Stimulated activated CD4-positive, alpha-beta T cell treated with anti-CD3 and anti-CD28 coated beads, Interleukin-15, amount 100 ng/mL, for 24 hours (primary cell): ENCODE measurements around the gene COL28A1.
"Not testable (repeated sequence)": the region's sequence is repeated elsewhere in the genome, so short reads cannot be mapped to it uniquely, and the experiment has no call there.

Experiments used
- DNase-seq: peaks from one replicate; pipeline ENCODE4 v3.0.0-alpha.2; 2020

COL28A1 gene

DNA sequence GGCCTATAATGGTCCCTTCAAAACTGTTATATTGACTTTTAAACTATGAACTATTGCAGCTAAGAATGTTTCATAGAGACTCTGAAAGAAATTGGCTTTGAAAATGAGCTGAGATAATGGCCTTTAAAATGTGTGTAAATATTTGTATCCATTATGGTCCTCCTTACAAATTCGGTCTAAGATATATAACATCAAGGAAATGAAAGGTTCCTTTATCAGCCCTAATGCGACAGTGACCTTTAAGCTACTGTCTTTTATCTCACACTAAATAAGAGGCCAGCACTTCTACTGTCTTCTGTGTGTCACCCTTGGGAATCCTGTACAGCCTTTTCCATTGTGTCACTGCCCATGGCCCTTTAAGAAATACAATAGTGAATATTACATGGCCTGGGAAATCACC, 19.5 kb downstream of the COL28A1 start:
- no peak for DNase-seq

DNA sequence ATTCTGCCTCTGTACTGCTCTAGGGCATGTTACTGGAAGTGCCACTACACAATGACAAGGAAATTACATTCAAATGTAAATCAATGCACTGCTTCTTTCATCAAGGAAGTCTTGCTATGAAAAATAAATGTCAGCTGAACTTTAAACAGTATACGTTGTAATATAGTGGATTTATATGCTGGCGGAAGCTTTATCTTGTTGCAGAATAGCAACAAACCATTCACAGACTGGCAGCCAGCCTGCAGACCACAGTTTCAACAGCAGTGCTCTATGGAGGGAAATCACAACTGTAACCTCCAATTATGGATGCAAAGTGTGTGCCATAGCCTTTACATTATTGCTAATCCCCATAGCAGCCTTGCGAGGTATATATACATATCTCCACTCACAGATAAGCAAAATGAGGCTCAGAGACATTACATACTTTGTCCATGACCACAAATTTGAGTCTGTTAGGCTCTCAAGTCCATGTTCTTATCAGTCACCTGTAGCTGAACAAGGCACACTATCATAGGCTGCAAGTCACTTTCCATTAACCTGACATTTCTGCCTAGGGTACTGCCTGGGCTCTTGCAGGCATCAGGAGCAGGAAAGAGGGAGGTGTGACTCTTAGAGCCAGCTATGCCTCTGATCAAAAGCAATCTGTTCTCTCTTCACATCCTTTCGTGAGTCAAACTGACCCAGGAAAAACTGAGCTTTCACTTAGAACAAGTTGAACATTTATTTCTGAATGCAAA, 22.6 kb downstream of the COL28A1 start:
- DNase-seq: no peak

DNA sequence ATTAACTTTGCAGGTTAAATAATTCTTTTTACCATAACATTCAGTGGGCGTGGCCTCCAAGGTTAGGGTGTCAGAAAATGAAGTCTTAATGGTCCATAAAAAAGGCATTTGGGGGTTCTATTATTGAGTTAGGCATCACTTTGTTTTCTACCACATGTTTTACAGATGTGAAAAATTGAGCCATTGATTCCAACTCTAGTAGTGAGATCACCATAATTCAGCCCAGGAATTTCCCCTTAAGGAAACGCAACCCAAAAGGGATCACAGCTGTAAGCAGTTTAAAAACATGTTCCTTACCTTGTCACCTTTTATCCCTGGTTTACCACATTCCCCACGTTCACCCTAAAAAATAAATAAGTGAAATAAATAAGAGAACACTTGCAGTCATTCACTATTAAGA, 24.9 kb downstream of the COL28A1 start:
- no peak for DNase-seq

DNA sequence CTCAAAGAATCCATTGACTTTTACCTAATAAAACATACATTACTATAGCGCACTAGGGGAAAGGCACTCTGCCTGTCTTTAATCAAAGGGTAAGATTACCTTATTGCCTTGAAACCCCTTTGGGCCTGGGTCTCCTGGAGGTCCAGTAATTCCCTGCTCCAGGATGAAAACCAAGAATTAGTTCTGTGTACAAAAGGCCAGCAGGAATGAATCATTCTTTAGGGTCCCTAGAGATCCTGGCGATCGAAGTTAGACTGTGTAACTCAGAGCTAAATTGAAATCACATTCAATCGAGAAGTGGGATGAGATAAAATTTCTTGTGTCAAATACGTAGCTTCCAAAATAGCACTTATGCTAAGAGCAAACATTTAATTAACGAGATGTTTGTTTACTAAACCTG, 29.8 kb downstream of the COL28A1 start:
- no peak for DNase-seq

DNA sequence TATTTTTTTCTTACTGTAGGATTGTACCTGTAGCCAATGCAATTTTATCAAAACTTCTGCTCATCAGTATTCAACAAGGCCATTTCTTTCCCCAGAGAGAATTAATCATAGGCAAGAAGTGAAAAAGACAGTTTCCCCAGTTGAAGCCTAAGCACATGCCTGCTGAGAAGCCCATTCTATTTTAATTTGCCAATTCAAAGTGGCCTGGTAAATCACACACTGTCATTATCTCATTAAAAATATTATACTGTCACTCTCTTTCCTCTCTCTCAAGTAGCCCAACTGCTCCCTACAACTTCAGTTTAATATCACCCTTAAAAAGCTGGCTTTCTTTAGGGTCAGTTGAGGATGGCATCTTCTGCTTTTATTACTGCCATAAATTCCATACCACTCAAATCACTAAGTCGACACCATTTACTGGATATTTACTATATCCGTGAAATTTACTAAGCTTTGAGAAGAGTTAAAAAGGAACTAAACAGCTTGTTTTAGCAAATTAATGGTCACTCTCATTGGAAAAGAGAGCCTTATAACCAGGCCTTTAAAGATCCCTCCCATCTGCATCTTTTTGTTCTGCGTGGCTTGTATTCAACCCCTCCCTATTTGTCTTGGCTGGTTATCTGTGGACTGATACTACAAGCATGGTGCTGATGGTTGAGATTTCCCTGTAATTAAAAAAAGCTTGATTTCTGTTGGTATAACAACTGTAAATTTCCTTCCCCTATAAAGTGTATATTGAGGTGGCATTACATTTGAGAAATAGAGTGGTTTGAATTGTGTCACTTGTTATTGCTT, 30.6 kb downstream of the COL28A1 start:
- DNase-seq: no peak

DNA sequence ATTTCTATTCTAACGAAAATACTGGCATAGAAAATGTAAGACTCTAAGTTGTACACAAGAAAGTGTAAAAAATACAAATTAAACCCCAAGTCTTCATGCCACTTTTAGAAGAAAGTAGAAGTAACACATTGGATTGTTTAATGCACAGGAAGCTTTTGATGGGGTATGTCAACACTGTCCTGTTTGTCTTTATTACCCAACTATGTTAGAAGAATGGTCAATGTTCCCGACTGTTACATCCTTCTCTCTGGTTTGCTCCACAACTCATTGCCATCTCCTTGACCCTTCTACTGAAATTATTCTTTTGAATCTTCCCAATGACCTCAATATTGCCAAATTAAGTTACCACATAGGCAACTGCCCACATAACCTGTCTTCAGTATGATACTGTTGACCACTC, 35.8 kb downstream of the COL28A1 start:
- no peak for DNase-seq

DNA sequence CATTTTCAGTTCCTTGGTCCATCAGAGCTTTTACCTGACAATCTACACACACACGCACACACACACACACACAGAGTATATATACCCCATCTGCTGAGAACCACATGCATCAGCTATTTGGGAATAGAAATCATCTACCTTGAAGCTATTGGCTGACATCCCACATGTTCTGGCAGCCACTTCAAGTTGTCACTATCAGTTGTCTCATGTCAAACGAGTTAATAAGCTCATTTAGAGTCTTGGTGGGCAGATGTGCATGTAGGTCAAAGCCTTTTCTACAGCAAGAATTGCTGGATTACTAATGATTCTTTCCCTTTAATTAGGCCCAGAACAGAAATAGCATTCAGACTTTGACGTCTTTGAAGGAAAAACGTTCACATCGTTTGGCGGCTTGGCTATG, 36.8 kb downstream of the COL28A1 start:
- no peak for DNase-seq

DNA sequence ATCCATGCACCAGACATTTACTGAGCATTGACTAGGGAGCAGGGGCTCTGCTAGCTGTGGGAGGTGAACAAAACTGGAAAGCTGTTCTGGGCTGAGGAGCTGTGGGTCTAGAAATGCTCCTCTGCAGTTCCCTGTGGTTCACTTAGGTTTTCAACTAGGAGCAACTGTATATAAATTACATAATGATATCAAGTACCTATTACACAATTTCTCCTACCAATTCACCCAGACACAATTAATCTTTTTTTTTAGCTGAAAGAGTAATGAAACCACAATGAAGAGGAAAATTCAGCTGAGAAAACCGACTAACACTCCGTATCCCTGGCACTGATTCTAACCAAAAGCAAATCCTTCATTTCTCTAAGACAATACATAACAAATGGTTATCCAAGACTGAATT, 39.4 kb downstream of the COL28A1 start:
- DNase-seq: no peak

DNA sequence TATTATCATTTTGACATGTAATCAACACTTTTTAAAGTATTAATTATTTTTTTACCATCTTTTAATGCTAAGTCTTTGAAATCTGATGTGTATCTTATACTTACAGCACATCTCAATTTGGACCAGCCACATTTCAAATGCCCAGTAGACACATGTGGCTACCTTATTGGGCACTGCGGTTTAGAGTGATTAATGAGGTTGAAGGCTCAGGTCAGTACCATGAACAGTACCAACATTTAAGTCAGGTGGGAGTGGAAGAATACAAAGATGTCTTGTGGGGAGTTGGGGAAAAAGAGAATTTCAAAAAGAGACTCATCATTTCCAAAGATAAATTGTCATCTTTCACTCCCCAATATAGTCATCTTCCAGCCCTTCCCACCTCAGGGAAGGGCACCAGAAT, 40.5 kb downstream of the COL28A1 start:
- no peak for DNase-seq

DNA sequence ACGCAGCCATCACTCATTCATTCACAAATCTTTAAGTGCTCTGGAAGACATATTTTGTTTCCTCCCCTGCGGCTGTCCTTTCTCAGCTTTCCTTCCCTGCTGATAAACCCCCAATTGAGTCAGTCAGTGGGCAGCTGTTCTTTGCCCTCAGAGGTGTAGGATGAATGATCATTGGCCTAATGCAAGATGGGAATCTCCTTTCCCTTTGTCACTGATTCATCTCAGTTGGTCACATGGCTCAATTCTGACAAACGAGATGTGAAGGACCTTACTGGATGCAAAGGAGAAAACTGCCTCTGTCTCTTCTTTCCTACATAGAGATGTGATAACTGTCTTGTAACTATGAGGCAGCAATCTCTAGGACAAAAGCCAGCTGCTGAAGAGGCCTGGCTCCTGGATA, 44.6 kb downstream of the COL28A1 start:
- DNase-seq: no peak

DNA sequence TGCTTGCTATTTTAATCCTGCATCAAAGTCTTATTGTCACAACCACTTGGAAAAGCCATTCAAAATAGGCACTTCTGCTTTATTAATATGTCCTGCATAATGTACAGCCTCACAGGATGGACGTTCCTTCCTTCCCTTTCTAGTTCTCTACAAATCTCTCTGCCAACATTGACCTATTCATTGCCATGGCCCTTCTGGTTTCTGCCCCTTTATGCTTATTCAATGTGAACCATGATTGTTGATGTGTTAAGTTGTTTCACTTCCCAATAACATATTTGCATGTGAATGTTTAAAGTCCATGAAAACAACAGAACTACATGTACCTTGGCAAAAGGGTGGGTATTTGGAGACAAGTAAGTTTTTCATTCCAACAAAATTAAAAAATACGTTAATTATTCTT, 45.7 kb downstream of the COL28A1 start:
- no peak for DNase-seq

DNA sequence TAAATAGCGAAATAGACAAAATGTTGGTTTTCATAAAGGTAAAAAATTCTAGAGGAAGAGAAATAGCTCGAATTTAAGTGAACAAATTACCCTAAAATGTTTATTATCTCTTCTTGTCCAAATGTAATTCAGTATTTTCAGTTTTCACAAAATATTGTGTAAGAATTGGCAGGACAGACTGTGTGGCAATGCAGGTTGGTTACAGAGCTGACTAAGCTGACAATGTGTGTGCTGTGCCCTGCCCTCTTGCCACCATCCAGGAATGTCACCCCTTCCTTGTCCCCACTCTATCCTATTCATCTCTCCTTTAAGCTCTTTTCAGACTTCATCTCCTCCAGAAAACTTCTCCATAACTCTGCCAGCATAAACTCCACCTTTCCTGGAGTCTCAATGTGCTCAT, 46.1 kb downstream of the COL28A1 start:
- no peak for DNase-seq

DNA sequence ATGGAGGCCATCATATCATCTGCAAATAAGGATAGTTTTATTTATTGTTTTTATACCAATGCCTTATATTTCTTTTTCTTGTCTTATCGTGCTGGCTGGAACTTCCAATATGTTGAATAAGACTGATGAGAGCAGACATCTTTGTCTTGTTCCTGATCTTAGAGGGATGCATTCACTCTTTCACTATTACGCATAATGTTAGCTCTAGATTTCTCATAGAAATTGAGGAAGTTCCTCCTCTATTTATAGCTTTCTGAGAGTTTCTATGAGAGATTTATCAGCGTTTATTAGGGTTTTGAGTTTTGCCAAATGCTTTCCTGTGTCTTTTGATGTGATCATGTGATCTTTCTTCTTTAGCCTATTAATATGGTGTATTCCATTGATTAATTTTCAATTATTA, 49.3 kb downstream of the COL28A1 start:
- no peak for DNase-seq

DNA sequence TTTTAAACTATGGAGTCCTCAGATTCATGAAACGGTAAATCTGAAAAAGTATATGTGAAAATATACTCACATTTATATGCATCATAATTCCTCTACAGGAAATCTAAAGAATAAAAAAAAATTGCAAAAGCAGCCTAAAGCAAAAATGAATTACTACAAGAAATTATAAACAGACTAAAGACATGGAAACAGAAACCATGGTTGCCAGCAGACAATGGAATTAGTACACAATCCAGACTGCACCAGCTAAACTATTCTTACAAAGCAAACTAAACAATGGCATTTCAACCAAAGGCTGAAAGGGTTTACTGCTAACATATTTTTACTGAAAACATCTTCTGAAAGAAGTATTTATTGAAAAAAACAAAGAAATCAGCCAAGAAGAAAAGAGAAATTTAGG, 51.6 kb downstream of the COL28A1 start:
- DNase-seq: no peak

DNA sequence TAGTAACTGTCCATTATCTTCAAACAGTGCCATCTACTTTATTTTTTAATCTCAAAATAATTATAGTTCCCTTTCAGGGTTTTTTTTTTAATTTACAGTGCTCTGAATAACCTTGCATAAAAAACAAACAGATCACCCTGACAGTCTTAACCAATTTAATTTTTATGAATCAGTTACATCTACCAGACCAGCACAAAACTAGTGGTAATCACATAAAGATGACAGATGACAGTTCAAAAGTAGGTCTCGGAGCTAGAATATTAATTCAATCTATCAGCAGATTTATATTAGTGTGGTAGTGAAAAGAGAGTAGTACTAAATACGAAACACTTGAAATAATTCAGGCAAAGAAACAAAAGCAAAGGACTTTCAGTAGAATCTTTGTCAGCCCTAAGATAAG, 53.9 kb downstream of the COL28A1 start:
- no peak for DNase-seq

DNA sequence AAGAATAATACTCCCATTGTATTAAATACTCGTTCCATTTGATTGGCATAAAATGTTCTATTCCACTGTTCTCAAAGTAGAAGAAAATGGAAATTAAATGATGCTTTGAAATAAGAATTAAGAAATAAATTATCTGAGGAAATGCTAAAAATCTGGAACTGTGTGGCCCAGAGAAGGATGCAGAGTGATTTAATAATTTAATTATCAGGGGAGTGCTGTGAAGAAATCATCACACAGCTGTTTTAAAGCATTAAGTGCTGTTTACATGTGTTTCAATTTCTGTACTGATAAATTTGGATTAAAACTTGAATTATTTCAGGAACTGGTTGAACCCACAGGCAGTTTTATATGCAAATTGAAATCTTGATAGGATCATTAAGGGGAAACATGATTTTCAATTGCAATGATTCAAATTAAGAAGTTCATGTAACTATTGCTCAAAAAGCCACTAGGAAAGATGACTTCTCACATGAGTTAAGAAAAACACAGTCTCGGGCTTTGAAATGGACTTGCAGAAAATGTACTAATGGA, 56.3 kb downstream of the COL28A1 start:
- no peak for DNase-seq

DNA sequence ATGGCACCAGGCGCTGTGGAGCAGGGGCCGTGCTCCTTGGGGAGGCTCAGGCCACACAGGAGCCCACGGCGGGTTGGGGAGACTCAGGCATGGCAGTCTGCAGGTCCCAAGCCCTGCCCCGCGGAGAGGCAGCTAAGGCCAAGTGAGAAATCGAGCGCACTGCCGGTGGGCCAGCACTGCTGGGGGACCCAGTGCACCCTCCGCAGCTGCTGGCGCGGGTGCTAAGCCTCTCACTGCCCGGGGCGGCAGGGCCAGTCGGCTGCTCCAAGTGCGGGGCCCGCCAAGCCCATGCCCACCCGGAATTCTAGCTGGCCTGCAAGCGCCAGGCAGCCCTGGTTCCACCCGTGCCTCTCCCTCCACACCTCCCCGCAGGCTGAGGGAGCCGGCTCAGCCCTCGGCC, 57.1 kb downstream of the COL28A1 start:
- DNase-seq: no peak

DNA sequence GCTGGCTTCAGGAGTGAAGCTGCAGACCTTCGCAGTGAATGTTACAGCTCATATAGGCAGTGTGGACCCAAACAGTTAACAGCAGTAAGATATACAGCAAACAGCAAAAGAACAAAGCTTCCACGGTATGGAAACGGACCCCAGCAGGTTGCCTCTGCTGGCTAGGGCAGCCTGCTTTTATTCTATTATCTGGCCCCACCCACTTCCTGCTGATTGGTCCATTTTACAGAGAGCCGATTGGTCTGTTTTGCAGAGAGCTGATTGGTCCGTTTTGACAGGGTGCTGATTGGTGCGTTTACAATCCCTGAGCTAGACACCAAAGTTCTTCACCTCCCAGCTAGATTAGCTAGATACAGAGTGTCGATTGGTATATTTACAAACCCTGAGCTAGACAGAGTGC, 58.0 kb downstream of the COL28A1 start:
- not testable (repeated sequence) for DNase-seq

DNA sequence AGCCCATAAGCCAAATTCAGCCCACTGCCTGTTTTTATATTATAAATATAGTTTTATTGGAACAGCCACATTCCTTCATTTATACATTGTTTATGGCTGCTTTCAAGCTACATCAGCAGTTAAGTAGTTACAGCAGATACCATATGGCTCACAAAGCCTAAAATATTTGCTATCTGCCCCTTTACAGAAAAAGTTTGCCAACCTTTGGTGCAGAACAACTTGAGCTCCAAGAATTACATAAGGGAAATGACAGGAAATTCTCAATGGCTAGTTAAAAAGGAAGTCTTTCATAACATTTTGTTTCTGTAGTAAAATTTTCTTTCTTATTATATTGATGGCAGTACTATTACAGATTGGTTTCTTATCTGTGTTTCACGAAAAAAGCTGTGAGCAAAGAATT, 59.3 kb downstream of the COL28A1 start:
- DNase-seq: no peak

DNA sequence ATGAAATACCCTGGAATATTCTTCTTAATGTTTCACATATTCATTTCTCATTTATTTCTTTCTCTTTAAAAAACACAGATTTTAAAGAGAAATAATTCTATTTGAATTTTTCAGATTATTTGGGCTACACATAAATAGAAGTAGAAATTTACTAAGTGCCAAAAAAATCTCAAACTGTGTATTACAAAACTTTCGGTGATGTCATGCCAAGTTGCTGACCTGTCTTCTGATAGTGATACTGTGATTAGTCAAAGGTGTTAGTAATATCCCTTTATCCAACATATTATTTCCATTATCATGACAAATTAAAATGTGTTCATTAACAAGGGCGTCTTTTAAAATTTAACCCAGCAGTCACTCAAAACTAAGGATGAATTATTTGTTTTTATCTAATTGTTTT, 60.1 kb downstream of the COL28A1 start:
- no peak for DNase-seq

DNA sequence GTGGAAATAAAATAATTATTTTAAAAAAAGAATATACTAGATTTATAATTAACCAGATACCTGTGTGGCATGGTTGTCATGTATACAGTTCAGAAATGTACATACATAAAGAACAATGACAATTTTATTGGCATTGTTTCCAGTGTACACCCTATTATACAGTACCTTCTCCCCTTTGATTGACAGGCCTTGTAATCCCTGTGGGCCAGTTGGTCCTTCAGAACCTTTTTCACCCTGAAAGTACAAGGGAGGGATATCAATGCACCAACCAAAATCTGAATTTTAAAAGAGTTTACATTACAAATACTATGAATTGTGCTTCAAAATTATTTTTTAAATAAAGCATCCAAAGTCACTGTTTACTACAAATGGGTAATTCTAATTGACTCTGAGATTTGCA, 61.2 kb downstream of the COL28A1 start:
- no peak for DNase-seq

DNA sequence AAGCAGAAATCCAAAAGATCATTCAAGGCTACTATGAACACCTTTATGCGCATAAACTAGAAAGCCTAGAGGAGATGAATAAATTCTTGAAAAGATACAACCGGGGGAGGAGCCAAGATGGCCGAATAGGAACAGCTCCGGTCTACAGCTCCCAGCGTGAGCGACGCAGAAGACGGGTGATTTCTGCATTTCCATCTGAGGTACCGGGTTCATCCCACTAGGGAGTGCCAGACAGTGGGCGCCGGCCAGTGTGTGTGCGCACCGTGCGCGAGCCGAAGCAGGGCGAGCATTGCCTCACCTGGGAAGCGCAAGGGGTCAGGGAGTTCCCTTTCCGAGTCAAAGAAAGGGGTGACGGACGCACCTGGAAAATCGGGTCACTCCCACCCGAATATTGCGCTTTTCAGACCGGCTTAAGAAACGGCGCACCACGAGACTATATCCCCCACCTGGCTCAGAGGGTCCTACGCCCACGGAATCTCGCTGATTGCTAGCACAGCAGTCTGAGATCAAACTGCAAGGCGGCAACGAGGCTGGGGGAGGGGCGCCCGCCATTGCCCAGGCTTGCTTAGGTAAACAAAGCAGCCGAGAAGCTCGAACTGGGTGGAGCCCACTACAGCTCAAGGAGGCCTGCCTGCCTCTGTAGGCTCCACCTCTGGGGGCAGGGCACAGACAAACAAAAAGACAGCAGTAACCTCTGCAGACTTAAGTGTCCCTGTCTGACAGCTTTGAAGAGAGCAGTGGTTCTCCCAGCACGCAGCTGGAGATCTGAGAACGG, 70.5 kb downstream of the COL28A1 start:
- not testable (repeated sequence) for DNase-seq

DNA sequence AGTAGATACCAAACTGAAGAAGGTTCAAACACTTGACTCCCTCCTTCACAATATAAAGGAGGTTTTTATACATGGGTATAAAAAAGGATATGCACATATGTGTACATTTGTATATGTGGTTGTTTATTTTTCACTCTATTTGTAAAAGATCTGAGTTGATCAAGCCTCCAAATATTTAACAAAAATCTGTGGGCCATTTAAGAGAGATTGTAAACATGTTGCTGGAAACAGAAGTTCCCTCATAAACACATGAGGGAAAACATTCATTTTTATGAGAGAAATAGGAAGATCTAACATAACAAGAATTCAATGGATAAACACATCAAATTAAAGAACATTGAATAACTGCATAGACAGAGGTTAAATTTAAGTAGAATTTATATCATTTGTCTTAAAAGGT, 81.7 kb downstream of the COL28A1 start:
- DNase-seq: no peak

DNA sequence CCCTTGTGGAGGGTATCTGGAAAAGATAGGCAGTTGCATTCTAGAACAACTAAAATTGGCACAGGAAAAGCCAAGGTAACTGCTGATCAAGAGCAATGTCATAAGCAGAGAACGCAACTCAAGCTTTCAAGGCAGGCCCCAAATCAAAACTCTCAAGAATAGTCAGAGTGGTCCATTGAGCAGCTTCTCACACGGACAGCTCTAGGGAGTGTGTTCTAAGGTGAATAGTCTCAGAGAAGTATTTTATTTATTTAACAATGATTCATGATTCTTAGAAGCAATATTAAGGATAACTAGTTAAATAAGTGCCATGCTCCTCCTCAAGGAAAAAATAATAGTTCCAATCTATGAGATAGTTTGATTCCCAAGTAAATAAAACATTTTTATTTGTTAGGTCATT, 83.0 kb downstream of the COL28A1 start:
- no peak for DNase-seq
